Measurements from ENCODE around the gene GABRB1.

Gene GABRB1

DNA sequence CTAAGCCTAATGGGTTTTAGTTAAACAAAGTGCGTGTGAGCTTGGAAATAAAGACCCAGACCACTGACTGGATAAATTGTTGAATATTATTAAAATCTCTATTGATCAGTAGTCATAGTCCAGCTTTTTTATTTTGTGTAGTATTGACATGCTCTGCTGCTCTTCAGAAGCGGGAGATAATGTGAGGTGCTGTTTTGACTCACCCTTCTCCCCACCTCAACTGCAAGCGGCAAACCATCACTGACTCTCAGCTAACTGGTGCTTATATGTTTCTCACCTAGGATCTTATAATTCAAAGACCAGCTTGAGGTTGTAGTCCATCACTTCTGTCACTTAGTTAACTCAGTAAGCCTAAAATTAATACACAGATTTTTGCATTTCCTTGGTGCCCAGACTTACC is 359.9 kb downstream of the GABRB1 start:
- 98% methylated on average over 3 of the region's 3 CpGs for WGBS
- Histone ChIP-seq H2BK12ac (ENCODE audit: low read length in 2 of 2) (no peak overlapping the region), H2AK5ac (ENCODE audit: low read length, severe bottlenecking) (no peak overlapping the region), H3K4me1 (ENCODE audit: control insufficient read depth, insufficient read depth, low read depth, low read length) (no peaks in the 10 kb centered on the region), H3K4me2 (ENCODE audit: low read length, poor library complexity, severe bottlenecking) (no peak overlapping the region), H3K9ac (ENCODE audit: low read length) (no peak overlapping the region), H3K18ac (ENCODE audit: low read depth in 1 of 2, low read length in 2 of 2) (no peak overlapping the region), H3K4ac (ENCODE audit: low read depth in 1 of 2, low read length in 2 of 2) (no peak overlapping the region), H4K91ac (ENCODE audit: low read length) (no peak overlapping the region), H3K27me3 (ENCODE audit: control insufficient read depth in 1 of 2, insufficient read depth in 1 of 2, low read length in 2 of 2) (peaks cover 0 to 4% of the 10 kb centered on the region in 2 experiments), H3K4me3 (ENCODE audit: insufficient read depth in 1 of 2, low read depth in 1 of 2, low read length in 2 of 2) (no peak overlapping the region), H3K14ac (ENCODE audit: low read length in 2 of 2) (no peak overlapping the region), H3K79me1 (replicated peaks; ENCODE audit: low read length, poor library complexity, severe bottlenecking) (no peaks in the 10 kb centered on the region), H2BK15ac (ENCODE audit: low read depth, poor library complexity, severe bottlenecking) (no peak overlapping the region), H2BK5ac (ENCODE audit: low read depth, low read length, poor library complexity, severe bottlenecking) (no peak overlapping the region), H2BK120ac (ENCODE audit: low read depth, low read length) (no peak overlapping the region), H2AFZ (ENCODE audit: low read depth, low read length) (no peak overlapping the region), H3K36me3 (ENCODE audit: control insufficient read depth in 1 of 2, insufficient read depth in 2 of 2, low read depth in 1 of 2, low read length in 2 of 2) (no peaks in the 10 kb centered on the region), H3K27ac (ENCODE audit: low read length, poor library complexity, severe bottlenecking) (no peak overlapping the region), H4K8ac (ENCODE audit: low read length) (no peak overlapping the region), H3K23ac (ENCODE audit: low read length in 2 of 2) (no peak overlapping the region), H3K9me3 (ENCODE audit: control insufficient read depth, low read length) (no peaks in the 10 kb centered on the region)
- DNase-seq: no peak

DNA sequence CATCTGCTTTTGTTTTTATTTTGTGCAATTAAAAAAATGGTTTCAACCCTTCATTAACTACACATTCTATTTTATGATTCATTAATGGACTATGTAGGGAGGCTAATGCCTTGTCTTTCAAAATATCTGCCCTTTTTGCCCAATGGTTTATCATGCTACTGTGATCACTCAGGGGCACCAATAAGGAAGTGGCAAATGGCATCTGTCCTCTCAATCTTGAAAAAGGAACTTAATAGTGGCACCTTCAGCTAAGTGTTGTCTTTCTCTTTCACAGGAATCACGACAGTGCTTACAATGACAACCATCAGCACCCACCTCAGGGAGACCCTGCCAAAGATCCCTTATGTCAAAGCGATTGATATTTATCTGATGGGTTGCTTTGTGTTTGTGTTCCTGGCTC is 375.0 kb downstream of the GABRB1 start:
- H3K4me3 ChIP-seq (ENCODE audit: insufficient read depth in 1 of 2, low read depth in 1 of 2, low read length in 2 of 2): no peak overlapping the region
- no peak overlapping the region for H2AFZ ChIP-seq (ENCODE audit: low read depth, low read length)
- no peak overlapping the region for H3K4ac ChIP-seq (ENCODE audit: low read depth in 1 of 2, low read length in 2 of 2)
- no peaks in the 10 kb centered on the region for H3K9me3 ChIP-seq (ENCODE audit: control insufficient read depth, low read length)
- no peak overlapping the region for H2BK5ac ChIP-seq (ENCODE audit: low read depth, low read length, poor library complexity, severe bottlenecking)
- H3K27ac ChIP-seq (ENCODE audit: low read length, poor library complexity, severe bottlenecking): no peak overlapping the region
- no peak overlapping the region for H2AK5ac ChIP-seq (ENCODE audit: low read length, severe bottlenecking)
- H3K9ac ChIP-seq (ENCODE audit: low read length): no peak overlapping the region
- no peak overlapping the region for H2BK12ac ChIP-seq (ENCODE audit: low read length in 2 of 2)
- H4K91ac ChIP-seq (ENCODE audit: low read length): no peak overlapping the region
- H3K18ac ChIP-seq (ENCODE audit: low read depth in 1 of 2, low read length in 2 of 2): no peak overlapping the region
- no peaks in the 10 kb centered on the region for H3K4me1 ChIP-seq (ENCODE audit: control insufficient read depth, insufficient read depth, low read depth, low read length)
- no peaks in the 10 kb centered on the region for H3K79me1 ChIP-seq (replicated peaks; ENCODE audit: low read length, poor library complexity, severe bottlenecking)
- no peak overlapping the region for H2BK15ac ChIP-seq (ENCODE audit: low read depth, poor library complexity, severe bottlenecking)
- H2BK120ac ChIP-seq (ENCODE audit: low read depth, low read length): no peak overlapping the region
- 90% methylated on average over 1 of the region's 2 CpGs for WGBS
- no peak overlapping the region for H3K14ac ChIP-seq (ENCODE audit: low read length in 2 of 2)
- H3K27me3 ChIP-seq (ENCODE audit: control insufficient read depth in 1 of 2, insufficient read depth in 1 of 2, low read length in 2 of 2): peaks cover 0 to 3% of the 10 kb centered on the region in 2 experiments
- H3K4me2 ChIP-seq (ENCODE audit: low read length, poor library complexity, severe bottlenecking): no peak overlapping the region
- H4K8ac ChIP-seq (ENCODE audit: low read length): no peak overlapping the region
- H3K36me3 ChIP-seq (ENCODE audit: control insufficient read depth in 1 of 2, insufficient read depth in 2 of 2, low read depth in 1 of 2, low read length in 2 of 2): no peaks in the 10 kb centered on the region
- DNase-seq: no peak
- H3K23ac ChIP-seq (ENCODE audit: low read length in 2 of 2): no peak overlapping the region

DNA sequence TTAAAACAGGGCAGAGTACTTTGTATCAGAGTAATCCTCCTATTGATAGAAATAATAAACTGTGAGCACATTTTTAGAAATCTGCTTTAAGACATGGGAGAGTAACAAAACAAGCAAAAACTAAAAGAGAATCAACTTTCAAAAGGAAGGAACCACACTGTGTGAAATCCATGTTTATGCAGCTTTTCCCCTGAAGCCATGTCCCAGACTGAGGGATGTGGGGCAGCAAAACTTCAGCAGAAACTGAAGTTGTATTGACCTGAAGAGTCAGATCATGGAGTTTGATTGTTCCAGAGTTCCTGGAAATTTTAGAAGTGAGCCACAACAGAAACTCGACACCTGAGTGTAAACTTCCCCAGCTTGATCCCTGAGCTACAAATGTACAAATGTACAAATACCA is 378.9 kb downstream of the GABRB1 start:
- Histone ChIP-seq H3K18ac (ENCODE audit: low read depth in 1 of 2, low read length in 2 of 2) (no peak overlapping the region), H4K8ac (ENCODE audit: low read length) (no peak overlapping the region), H3K4me1 (ENCODE audit: control insufficient read depth, insufficient read depth, low read depth, low read length) (no peaks in the 10 kb centered on the region), H2BK5ac (ENCODE audit: low read depth, low read length, poor library complexity, severe bottlenecking) (no peak overlapping the region), H3K14ac (ENCODE audit: low read length in 2 of 2) (no peak overlapping the region), H3K4me2 (ENCODE audit: low read length, poor library complexity, severe bottlenecking) (no peak overlapping the region), H2BK12ac (ENCODE audit: low read length in 2 of 2) (no peak overlapping the region), H3K36me3 (ENCODE audit: control insufficient read depth in 1 of 2, insufficient read depth in 2 of 2, low read depth in 1 of 2, low read length in 2 of 2) (no peaks in the 10 kb centered on the region), H3K9ac (ENCODE audit: low read length) (no peak overlapping the region), H2BK120ac (ENCODE audit: low read depth, low read length) (no peak overlapping the region), H2BK15ac (ENCODE audit: low read depth, poor library complexity, severe bottlenecking) (no peak overlapping the region), H3K4me3 (ENCODE audit: insufficient read depth in 1 of 2, low read depth in 1 of 2, low read length in 2 of 2) (no peak overlapping the region), H4K91ac (ENCODE audit: low read length) (no peak overlapping the region), H3K27me3 (ENCODE audit: control insufficient read depth in 1 of 2, insufficient read depth in 1 of 2, low read length in 2 of 2) (peaks cover 0 to 19% of the 10 kb centered on the region in 2 experiments), H2AK5ac (ENCODE audit: low read length, severe bottlenecking) (no peak overlapping the region), H3K27ac (ENCODE audit: low read length, poor library complexity, severe bottlenecking) (no peak overlapping the region), H2AFZ (ENCODE audit: low read depth, low read length) (no peak overlapping the region), H3K4ac (ENCODE audit: low read depth in 1 of 2, low read length in 2 of 2) (no peak overlapping the region), H3K79me1 (replicated peaks; ENCODE audit: low read length, poor library complexity, severe bottlenecking) (no peaks in the 10 kb centered on the region), H3K9me3 (ENCODE audit: control insufficient read depth, low read length) (no peaks in the 10 kb centered on the region), H3K23ac (ENCODE audit: low read length in 2 of 2) (no peak overlapping the region)
- WGBS: 100% methylated on average over 1 of the region's 1 CpG
- no peak for DNase-seq

DNA sequence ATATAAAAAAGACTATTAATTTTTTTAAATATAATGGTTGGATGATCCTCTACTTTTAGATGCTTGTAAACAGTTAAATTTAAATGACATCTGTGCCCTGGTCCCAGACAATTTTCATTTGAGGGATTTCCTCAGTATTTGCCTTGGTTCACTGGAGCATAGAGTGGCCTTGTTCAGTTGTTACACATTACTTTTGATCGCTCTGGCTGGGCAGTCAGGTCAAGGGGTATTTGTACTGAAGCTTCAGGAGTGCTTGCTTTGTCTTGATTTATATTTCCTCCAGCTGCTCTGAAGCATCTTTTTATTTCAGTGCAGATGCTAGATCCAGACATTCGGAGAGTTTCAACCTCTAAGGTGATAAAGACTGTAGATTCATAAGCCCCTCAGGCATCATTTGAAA is 382.2 kb downstream of the GABRB1 start:
- Histone ChIP-seq H2BK12ac (ENCODE audit: low read length in 2 of 2) (no peak overlapping the region), H2AK5ac (ENCODE audit: low read length, severe bottlenecking) (no peak overlapping the region), H3K9ac (ENCODE audit: low read length) (no peak overlapping the region), H3K14ac (ENCODE audit: low read length in 2 of 2) (no peak overlapping the region), H2AFZ (ENCODE audit: low read depth, low read length) (no peak overlapping the region), H2BK15ac (ENCODE audit: low read depth, poor library complexity, severe bottlenecking) (no peak overlapping the region), H3K79me1 (replicated peaks; ENCODE audit: low read length, poor library complexity, severe bottlenecking) (no peaks in the 10 kb centered on the region), H3K23ac (ENCODE audit: low read length in 2 of 2) (no peak overlapping the region), H3K4me2 (ENCODE audit: low read length, poor library complexity, severe bottlenecking) (no peak overlapping the region), H3K4ac (ENCODE audit: low read depth in 1 of 2, low read length in 2 of 2) (no peak overlapping the region), H2BK120ac (ENCODE audit: low read depth, low read length) (no peak overlapping the region), H3K27ac (ENCODE audit: low read length, poor library complexity, severe bottlenecking) (no peak overlapping the region), H3K18ac (ENCODE audit: low read depth in 1 of 2, low read length in 2 of 2) (no peak overlapping the region), H3K4me1 (ENCODE audit: control insufficient read depth, insufficient read depth, low read depth, low read length) (no peaks in the 10 kb centered on the region), H4K91ac (ENCODE audit: low read length) (no peak overlapping the region), H4K8ac (ENCODE audit: low read length) (no peak overlapping the region), H3K4me3 (ENCODE audit: insufficient read depth in 1 of 2, low read depth in 1 of 2, low read length in 2 of 2) (no peak overlapping the region), H3K27me3 (ENCODE audit: control insufficient read depth in 1 of 2, insufficient read depth in 1 of 2, low read length in 2 of 2) (peaks cover 0 to 21% of the 10 kb centered on the region in 2 experiments), H3K9me3 (ENCODE audit: control insufficient read depth, low read length) (no peaks in the 10 kb centered on the region), H2BK5ac (ENCODE audit: low read depth, low read length, poor library complexity, severe bottlenecking) (no peak overlapping the region), H3K36me3 (ENCODE audit: control insufficient read depth in 1 of 2, insufficient read depth in 2 of 2, low read depth in 1 of 2, low read length in 2 of 2) (no peaks in the 10 kb centered on the region)
- WGBS: 81% methylated on average over 2 of the region's 2 CpGs
- DNase-seq: no peak
